PC-3 (cell line): ENCODE data around the gene SEMA5A.

Experiments used
- CTCF ChIP-seq: fragments of 300-600 bp; sonication (generic); conservative IDR thresholded peaks from 2 replicates; pipeline ENCODE4 v1.5.1; 2017; ENCODE audit warnings: antibody characterized with exemption, low read depth, mild to moderate bottlenecking, low read length
- EZH2 ChIP-seq: fragments of 300-600 bp; sonication (generic); IDR thresholded peaks from one replicate; pipeline ENCODE4 v1.6.1; 2017; ENCODE audit warnings: antibody characterized with exemption, mild to moderate bottlenecking, low read length; ENCODE audit not compliant: unreplicated experiment
- EZH2phosphoT487 ChIP-seq: fragments of 300-600 bp; sonication (generic); IDR thresholded peaks from 2 replicates; pipeline ENCODE4 v1.6.1; 2018; ENCODE audit warnings: mild to moderate bottlenecking, antibody characterized with exemption, low read length, borderline replicate concordance

GRCh38 chr5:9376363-9377117 lies 169.3 kb downstream of the SEMA5A start:
- no peak for TF ChIP-seq CTCF
- TF ChIP-seq EZH2: no peak
- no peak for TF ChIP-seq EZH2phosphoT487
